NT2/D1 (cell line): ENCODE results near the gene ACADS.

Source experiments
- SUZ12 ChIP-seq: IDR thresholded peaks from 2 replicates; pipeline ENCODE4 v1.6.1; 2011; ENCODE audit not compliant: insufficient read length, insufficient read depth; ENCODE audit errors: extremely low read depth
- YY1 ChIP-seq: IDR thresholded peaks from 2 replicates; pipeline ENCODE4 v1.6.1; 2011; ENCODE audit not compliant: insufficient read length, insufficient read depth

GRCh38 chr12:120749256-120749655 lies 23.6 kb downstream of the ACADS start:
- TF ChIP-seq YY1, result no peak
- no peak for TF ChIP-seq SUZ12
